Right lobe of liver (tissue), 6 donors: ENCODE data around the gene SLC25A5. TPM values are rescaled to one million over a fixed set of nuclear protein-coding genes. Genes with fewer than 3 reads are reported as not detected.
"Not testable (repeated sequence)": the region's sequence is repeated elsewhere in the genome, so short reads cannot be mapped to it uniquely, and the experiment has no call there.

Source experiments
- ATAC-seq, 4 donors: fragments of 200-7000 bp; cut with Tn5 transposase; one replicate each; pipeline ENCODE4 v1.9.1; 2020; ENCODE audit warnings: mild to moderate bottlenecking in 4 of 4, moderate library complexity in 4 of 4
- DNase-seq, 3 donors: peaks; one replicate each; pipeline ENCODE4 v3.0.0-alpha.2; 2020
- H3K27ac ChIP-seq, 3 donors: fragments of 200-600 bp; one replicate each; pipeline ENCODE4 v1.8.0; 2022
- H3K27me3 ChIP-seq, 2 donors: fragments of 200-600 bp; one replicate each; pipeline ENCODE4 v1.8.0; 2022
- H3K36me3 ChIP-seq, 4 donors: fragments of 200-600 bp; sonication (generic) in 1 of 4; one replicate each; pipeline versions ENCODE4 v1.5.1 to v1.8.0; 2017 to 2022; ENCODE audit warnings: control low read depth in 1 of 4
- H3K4me1 ChIP-seq, 4 donors: fragments of 200-600 bp; sonication (generic) in 1 of 4; one replicate each; pipeline versions ENCODE4 v1.5.1 to v1.8.0; 2017 to 2022; ENCODE audit warnings: control low read depth in 1 of 4
- H3K4me3 ChIP-seq, 3 donors: fragments of 200-600 bp; one replicate each; pipeline ENCODE4 v1.8.0; 2022
- H3K9me3 ChIP-seq, 4 donors: fragments of 200-600 bp; sonication (generic) in 1 of 4; one replicate each; pipeline versions ENCODE4 v1.5.1 to v1.8.0; 2017 to 2022; ENCODE audit warnings: control low read depth in 1 of 4
- POLR2A ChIP-seq: fragments of 450-650 bp; IDR thresholded peaks from one replicate; pipeline ENCODE4 v1.6.1; 2017; ENCODE audit warnings: antibody characterized with exemption, mild to moderate bottlenecking
- WGBS: methylation state at CpG from one replicate; pipeline ENCODE4 v1.1.6; 2018; ENCODE audit warnings: low coverage, low lambda C conversion rate; ENCODE audit not compliant: insufficient coverage; ENCODE audit errors: missing lambda C conversion rate; 5-methylcytosine and 5-hydroxymethylcytosine counted together
- intact Hi-C, 2 donors: fragments of 100-400 bp; cut with DNase I; formaldehyde crosslinking; loops; one replicate each; pipeline versions ENCODE4 v1.11.2 to v1.14.1; 2022
- total RNA-seq, 6 experiments: library from RNA; depleted of rRNA in 2 of 6; stranded (reverse); fragments of >200 nt in 2 of 6; fragmentation: NEBNext Ultra II Directional in 3 of 6; extraction: Animal tissue kit (Norgen Biotek cat#: 25700) in 3 of 6; gene quantifications; one replicate each; pipeline versions ENCODE4 v1.1.0 to v1.2.4, GENCODE V29; 2016 to 2023
- TF ChIP-seq, protein P1 (sequence below), 4 donors: fragments of 200-600 bp in 3 of 4; fragments of 450-650 bp in 1 of 4; IDR thresholded peaks; one replicate each; pipeline versions ENCODE4 v1.5.1 to v1.8.0; 2016 to 2022; ENCODE audit warnings: antibody characterized with exemption in 4 of 4, mild to moderate bottlenecking in 2 of 4
- donor health status: DM: no; HTN: yes; CAD: no.
- donor health status: DM: no; HTN: no; CAD: no.
- donor health status: DM: no; HTN: no; CAD: no.
- donor health status: DM: no; HTN: yes; CAD: no.
- donor health status: DM: no; HTN: yes; CAD: no.

The SLC25A5 gene
- total RNA-seq, 6 experiments from 2014 or later = 168 to 296 (median 223) TPM

DNA sequence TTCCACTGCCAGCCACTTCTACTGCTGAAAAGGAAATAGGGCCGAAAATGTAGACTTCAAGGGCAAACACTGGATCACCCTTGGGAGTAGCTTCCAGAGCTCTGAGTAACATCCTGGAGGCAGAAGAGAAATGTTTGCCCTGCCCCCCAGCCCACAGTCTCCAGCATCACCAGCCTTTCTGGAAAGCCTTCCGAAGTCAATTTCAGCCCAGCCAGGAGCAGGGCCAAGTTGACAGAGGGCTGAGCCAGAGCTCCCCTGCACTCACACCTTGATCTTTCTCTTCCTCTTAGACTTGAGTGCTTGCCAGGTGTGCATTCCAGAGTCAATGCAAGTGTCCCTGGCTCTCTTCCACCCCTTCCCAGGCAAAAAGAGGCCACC lies 35.2 kb downstream of the SLC25A5 start:
- intact Hi-C loops = no loop called here
- ATAC-seq (peak; percentile 74 to 78 (median 76)), DNase-seq (peak; percentile 65 to 81 (median 72))
- H3K4me3 ChIP-seq = no peak overlapping the region
- H3K27ac ChIP-seq = peak overlapping the region in 2 of 3 donors; percentile 56 to 63
- H3K27me3 ChIP-seq = no peaks in the 10 kb centered on the region
- H3K9me3 ChIP-seq = no peaks in the 10 kb centered on the region
- H3K36me3 ChIP-seq = no peaks in the 10 kb centered on the region
- no peak for TF ChIP-seq POLR2A
- TF ChIP-seq, protein P1, sequence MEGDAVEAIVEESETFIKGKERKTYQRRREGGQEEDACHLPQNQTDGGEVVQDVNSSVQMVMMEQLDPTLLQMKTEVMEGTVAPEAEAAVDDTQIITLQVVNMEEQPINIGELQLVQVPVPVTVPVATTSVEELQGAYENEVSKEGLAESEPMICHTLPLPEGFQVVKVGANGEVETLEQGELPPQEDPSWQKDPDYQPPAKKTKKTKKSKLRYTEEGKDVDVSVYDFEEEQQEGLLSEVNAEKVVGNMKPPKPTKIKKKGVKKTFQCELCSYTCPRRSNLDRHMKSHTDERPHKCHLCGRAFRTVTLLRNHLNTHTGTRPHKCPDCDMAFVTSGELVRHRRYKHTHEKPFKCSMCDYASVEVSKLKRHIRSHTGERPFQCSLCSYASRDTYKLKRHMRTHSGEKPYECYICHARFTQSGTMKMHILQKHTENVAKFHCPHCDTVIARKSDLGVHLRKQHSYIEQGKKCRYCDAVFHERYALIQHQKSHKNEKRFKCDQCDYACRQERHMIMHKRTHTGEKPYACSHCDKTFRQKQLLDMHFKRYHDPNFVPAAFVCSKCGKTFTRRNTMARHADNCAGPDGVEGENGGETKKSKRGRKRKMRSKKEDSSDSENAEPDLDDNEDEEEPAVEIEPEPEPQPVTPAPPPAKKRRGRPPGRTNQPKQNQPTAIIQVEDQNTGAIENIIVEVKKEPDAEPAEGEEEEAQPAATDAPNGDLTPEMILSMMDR (IDR thresholded peaks at IDR 0.05) = no peak
- WGBS = 29% methylated on average over 1 of the region's 2 CpGs
- H3K4me1 ChIP-seq = peaks cover 0 to 38% (median 10%) of the 10 kb centered on the region in 4 donors

DNA sequence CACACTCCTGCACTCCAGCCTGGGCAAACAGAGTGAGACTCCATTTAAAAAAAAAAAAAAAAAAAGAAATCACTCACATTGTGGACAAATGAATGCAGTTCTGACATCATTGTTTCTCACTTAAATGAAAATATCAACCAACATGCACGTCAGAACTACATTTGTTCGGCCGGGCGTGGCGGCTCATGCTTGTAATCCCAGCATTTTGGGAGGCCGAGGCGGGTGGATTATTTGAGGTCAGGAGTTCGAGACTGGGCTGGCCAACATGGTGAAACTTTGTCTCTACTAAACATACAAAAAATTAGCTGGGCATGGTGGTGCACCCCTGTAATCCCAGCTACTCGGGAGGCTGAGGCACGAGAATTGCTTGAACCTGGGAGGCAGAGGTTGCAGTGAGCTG lies 36.9 kb downstream of the SLC25A5 start:
- H3K27me3 ChIP-seq, ATAC-seq, intact Hi-C loops, H3K36me3 ChIP-seq, H3K4me3 ChIP-seq, H3K9me3 ChIP-seq, DNase-seq: not testable (repeated sequence)
- 66% methylated on average over 9 of the region's 10 CpGs for WGBS
- peaks cover 0 to 38% (median 10%) of the 10 kb centered on the region in 4 donors for H3K4me1 ChIP-seq
- H3K27ac ChIP-seq = peak overlapping the region in 1 of 3 donors; percentile 41

DNA sequence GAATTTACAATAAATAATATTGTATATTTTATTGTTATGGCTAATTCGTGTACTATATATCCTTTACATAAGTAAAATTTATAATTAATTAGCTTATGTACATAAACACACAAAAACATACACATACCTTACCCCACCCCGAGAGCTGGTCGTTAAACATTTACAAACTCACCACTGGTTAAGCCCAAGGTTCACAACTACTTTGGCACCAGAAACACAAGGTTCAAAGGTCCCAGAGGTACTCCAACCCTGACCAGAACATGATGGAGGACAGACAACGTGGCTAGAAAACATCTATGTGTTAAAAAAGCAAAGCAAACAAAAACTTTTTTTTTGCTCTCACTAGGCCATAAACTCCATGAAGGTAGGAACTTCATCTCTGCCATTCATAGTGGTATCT lies 37.7 kb downstream of the SLC25A5 start:
- Histone ChIP-seq H3K27ac (peak overlapping the region in 2 of 3 donors; percentile 47 to 49), H3K36me3 (no peaks in the 10 kb centered on the region), H3K4me3 (no peak overlapping the region), H3K27me3 (no peaks in the 10 kb centered on the region), H3K9me3 (no peaks in the 10 kb centered on the region), H3K4me1 (peaks cover 0 to 38% (median 10%) of the 10 kb centered on the region in 4 donors)
- TF ChIP-seq POLR2A = no peak
- TF ChIP-seq, protein P1 (IDR thresholded peaks at IDR 0.05) = no peak
- peak; percentile 77 to 87 (median 82) for ATAC-seq
- WGBS = 19% methylated on average over 4 of the region's 4 CpGs
- DNase-seq = peak in 1 of 3 donors; percentile 73
- intact Hi-C loops = no loop called here

DNA sequence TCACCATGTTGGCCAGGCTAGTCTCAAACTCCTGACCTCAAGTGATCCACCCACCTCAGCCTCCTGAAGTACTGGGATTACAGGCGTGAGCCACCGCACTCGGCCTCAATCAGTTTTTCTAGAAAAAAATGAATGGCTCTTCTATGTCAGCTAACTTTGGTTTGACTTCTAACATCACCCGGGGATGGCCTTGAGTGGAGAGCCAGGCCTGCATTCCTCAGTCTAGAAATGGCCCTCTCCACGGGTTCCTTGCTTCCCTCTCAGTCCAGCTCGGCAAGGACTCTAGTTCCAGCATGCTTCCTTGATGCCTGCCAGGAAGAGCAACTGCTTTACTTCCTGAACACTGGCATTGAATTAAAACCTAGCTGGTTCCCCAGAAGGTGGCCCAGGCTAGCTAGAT lies 39.0 kb downstream of the SLC25A5 start:
- ATAC-seq (no peak), DNase-seq (no peak)
- intact Hi-C loops = no loop called here
- TF ChIP-seq, protein P1 (IDR thresholded peaks at IDR 0.05) = no peak
- TF ChIP-seq POLR2A = no peak
- Histone ChIP-seq H3K4me3 (no peak overlapping the region), H3K36me3 (no peaks in the 10 kb centered on the region), H3K27me3 (no peaks in the 10 kb centered on the region), H3K27ac (peak overlapping the region in 2 of 3 donors; percentile 47 to 49), H3K4me1 (peaks cover 0 to 38% (median 10%) of the 10 kb centered on the region in 4 donors), H3K9me3 (no peaks in the 10 kb centered on the region)
- WGBS = 83% methylated on average over 6 of the region's 6 CpGs

DNA sequence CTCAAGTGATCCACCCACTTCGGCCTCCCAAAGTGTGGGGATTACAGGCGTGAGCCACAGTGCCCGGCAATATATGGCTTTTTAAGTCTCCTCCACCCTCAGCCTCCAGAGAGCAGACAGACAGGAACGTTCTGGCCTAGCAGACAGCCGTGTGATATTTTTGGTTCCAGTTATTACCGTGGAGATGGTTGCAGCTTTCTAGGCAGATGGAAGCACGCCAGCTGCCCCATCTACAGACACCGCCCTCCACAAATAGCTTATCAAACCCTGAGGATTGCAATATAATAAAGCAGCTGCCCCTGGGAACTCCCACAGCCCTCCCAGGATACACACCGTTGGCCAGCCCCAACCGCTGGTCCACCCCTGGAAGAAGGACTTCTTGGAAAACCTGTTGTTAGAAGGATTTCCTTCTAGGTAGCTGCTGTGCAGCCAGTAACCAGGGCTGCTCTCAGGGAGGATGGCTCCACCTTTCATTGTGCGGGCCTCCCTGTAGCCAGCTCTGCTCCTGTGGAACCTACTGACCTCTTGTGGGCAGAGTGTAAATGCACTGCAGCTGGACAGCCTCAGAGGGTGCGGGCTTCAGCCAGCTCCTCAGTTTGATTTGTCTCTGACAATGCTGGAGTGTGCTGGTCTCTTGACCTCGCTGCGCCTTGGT lies 44.0 kb downstream of the SLC25A5 start:
- intact Hi-C loops = no loop called here
- ATAC-seq = peak; percentile 99 to 100 (median 99)
- no peaks in the 10 kb centered on the region for H3K27me3 ChIP-seq
- no peaks in the 10 kb centered on the region for H3K9me3 ChIP-seq
- TF ChIP-seq, protein P1 (IDR thresholded peaks at IDR 0.05) = peak; percentile 78 to 84 (median 80)
- no peak for TF ChIP-seq POLR2A
- no peak overlapping the region for H3K4me3 ChIP-seq
- WGBS = 42% methylated on average over 11 of the region's 14 CpGs
- no peaks in the 10 kb centered on the region for H3K4me1 ChIP-seq
- peak; percentile 67 to 70 (median 70) for DNase-seq
- H3K27ac ChIP-seq = no peak overlapping the region
- H3K36me3 ChIP-seq = no peaks in the 10 kb centered on the region
